ENCODE data around the gene INF2.
A peak's percentile ranks its signal among the peaks of the same experiment; 100 is the strongest.

DNA sequence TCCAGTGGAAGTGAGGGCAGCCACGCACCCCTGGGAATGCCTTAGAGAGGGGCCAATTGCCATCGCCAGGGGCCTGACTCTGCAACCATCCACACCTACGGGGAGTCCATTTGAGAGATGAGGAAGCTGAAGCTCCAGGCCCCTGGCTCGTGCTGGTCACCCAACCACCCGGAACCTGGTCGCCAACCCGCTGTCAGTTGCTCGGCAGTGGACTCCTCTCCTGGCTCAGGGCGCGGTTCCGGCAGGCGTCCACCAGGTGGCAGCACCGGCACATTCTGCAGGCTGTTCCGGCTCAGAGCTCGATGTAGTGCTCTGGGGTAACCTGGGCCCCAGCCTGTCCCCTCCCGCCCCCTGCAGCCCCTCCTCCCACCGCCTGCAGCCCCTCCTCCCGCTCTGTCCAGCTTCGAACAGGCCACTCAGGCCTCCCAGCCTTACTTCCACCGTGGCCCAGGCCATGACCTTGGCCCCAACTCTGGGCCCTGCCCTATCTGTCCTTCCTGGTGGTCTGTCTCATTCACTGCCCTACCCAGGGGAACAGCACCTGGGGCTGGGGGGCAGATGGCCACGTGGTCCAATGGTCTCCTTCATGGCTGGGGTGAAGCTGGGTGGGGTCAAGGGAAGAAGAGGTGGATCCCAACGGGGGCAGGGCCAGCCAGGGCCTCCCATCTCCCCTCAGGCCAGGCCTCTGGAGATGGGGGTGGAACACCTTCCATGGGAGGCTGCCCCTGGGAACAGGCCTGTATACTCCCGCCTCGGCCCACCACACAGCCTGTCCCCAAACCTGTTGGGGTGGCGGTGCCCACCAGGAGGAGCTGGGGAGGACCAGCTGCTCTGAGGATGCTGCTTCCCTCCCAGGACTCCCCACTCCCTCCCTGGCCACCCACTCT, 79.3 kb downstream of the INF2 start:
- peak; percentile 89 to 99 (median 92) for TF ChIP-seq CTCF (IDR thresholded peaks at IDR 0.05)
- no peak for TF ChIP-seq POLR2A (IDR thresholded peaks at IDR 0.05)

Measured in esophagus squamous epithelium (tissue), 4 donors.